ENCODE results near the gene SAP30BP.

Gene SAP30BP

DNA sequence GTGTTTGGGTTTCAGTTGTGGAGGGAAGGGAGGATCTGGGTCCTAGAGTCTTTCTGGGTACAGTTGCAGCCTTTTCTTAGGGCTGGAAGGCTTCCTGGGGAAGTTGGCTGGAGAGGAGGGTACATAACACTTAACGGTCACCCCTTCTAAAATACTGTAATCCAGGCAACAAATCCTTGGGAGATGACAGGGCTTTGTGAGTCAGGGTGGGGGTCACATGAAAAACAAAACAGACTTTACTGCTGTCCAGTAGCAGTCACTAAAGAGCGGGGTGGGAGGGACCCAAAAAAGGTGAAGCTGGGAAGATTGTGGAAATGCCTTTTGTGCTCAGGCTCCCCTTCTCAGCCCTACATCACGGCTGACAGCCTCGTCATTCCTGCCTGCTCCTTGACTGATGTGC lies 6.3 kb downstream of the SAP30BP start:
- no peak for FAIRE-seq
- TF ChIP-seq, protein P1, sequence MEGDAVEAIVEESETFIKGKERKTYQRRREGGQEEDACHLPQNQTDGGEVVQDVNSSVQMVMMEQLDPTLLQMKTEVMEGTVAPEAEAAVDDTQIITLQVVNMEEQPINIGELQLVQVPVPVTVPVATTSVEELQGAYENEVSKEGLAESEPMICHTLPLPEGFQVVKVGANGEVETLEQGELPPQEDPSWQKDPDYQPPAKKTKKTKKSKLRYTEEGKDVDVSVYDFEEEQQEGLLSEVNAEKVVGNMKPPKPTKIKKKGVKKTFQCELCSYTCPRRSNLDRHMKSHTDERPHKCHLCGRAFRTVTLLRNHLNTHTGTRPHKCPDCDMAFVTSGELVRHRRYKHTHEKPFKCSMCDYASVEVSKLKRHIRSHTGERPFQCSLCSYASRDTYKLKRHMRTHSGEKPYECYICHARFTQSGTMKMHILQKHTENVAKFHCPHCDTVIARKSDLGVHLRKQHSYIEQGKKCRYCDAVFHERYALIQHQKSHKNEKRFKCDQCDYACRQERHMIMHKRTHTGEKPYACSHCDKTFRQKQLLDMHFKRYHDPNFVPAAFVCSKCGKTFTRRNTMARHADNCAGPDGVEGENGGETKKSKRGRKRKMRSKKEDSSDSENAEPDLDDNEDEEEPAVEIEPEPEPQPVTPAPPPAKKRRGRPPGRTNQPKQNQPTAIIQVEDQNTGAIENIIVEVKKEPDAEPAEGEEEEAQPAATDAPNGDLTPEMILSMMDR (IDR thresholded peaks at IDR 0.05; ENCODE audit: insufficient read depth, missing control alignments) = no peak

DNA sequence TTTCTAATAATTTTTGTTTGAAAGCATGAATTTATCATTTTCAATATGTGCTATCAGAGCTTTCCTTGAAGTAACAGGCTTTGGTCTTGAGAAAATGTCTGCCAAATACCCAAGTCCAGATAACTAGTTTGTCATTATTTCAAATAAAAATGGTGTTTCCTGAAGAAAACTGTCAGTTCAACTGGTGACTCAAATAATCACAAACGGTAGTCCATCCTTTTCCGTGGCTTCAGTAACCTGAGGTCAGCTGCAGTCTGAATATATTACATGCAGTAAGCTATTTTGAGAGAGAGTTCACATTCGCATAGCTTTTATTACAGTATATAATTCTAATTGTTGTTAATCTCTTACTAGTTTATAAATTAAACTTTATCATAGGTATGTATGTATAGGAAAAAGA lies 9.3 kb downstream of the SAP30BP start:
- DNase-seq (ENCODE audit: insufficient read length, low spot score) = no peak
- TF ChIP-seq, protein P1 (IDR thresholded peaks at IDR 0.05; ENCODE audit: insufficient read depth, missing control alignments) = no peak
- FAIRE-seq = no peak

More for the DNA sequence above, 6.3 kb downstream of the SAP30BP start:
- DNase-seq (ENCODE audit: insufficient read length, low spot score) = no peak

DNA sequence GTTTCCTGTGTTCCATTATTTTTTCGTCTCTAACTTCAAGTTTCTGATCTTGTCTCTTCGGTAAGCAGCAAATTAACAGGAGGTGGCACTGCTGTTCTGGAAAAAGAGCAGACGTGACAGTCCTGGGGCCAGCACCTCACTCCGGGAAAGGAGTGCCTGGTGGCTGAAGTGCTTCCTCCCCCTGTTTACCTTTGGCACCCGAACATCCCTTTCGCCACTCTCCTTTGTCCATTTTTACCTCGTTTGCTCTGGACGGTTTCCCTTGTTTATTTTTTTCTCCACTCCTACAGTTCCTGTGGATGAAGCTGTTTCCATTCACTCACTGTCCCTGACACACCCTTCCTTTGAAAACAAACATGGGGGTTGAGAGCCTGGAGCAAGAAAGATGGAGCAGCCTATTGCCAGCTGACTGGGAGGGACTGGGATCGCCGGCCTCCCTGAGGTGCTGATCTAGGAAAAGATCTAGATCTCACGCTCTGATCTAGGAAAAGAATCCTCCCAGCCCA lies 12.6 kb downstream of the SAP30BP start:
- FAIRE-seq (no peak), DNase-seq (ENCODE audit: insufficient read length, low spot score) (no peak)
- TF ChIP-seq, protein P1 (IDR thresholded peaks at IDR 0.05; ENCODE audit: insufficient read depth, missing control alignments) = no peak

DNA sequence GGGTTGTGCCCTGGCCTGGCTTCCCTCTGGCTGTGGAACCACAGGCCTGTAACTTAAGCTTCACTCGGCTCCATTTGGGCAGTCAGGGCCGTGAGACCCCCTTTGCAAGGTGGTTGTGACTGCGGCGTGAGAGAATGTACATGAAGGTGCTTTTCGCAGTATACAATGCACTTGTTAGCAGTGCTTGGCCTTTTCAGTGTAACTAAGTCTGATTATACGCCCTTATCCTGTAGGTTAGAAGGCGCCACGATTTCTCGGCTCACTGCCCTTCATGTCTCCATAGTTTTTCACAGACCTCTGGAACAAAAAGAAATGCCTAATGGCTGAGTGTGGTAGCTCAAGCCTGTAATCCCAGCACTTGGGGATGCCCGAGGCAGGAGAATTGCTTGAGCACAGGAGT lies 13.3 kb downstream of the SAP30BP start:
- TF ChIP-seq, protein P1 (IDR thresholded peaks at IDR 0.05; ENCODE audit: insufficient read depth, missing control alignments) = no peak
- DNase-seq (ENCODE audit: insufficient read length, low spot score) (no peak), FAIRE-seq (no peak)

DNA sequence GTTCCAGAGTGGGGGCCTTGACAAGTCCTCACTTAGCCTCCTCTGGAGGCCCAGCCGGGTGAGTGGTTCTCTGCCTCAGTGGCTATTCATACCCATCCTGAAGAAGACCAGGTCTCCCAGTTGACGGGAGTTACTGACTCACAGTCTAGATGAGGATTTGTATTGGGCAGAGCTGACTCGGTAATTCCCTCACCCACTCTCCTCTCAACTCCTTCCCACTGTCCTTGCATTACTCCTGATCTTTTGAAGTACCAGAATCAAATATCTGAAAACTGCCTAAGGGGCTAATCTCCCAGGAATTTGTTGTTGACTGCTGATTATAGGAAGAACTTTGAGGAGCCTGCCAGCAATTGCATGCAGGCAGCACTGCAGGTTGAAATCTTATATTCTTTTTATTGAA lies 14.2 kb downstream of the SAP30BP start:
- FAIRE-seq (no peak), DNase-seq (ENCODE audit: insufficient read length, low spot score) (no peak)
- TF ChIP-seq, protein P1 (IDR thresholded peaks at IDR 0.05; ENCODE audit: insufficient read depth, missing control alignments) = no peak

DNA sequence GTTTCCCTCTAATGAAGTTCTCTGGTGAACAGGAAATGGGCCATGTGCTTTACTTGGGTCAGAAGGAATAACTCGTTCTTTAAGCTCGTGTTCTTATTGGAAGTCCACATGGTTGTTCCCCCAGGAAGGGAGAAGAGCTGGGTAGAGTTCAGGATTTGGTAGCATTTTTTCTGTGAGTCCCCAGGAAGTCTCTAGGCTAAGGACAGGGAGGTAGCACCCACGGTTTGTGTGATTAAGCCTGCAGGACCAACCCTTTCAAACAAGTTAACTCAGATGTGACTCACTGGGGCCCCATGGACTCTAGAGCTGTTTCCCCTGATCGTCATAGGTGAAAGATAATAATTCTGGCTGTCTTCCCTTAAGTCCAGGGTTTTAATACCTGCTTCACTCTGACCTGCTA lies 16.4 kb downstream of the SAP30BP start:
- DNase-seq (ENCODE audit: insufficient read length, low spot score) = no peak
- TF ChIP-seq, protein P1 (IDR thresholded peaks at IDR 0.05; ENCODE audit: insufficient read depth, missing control alignments) = no peak
- no peak for FAIRE-seq

DNA sequence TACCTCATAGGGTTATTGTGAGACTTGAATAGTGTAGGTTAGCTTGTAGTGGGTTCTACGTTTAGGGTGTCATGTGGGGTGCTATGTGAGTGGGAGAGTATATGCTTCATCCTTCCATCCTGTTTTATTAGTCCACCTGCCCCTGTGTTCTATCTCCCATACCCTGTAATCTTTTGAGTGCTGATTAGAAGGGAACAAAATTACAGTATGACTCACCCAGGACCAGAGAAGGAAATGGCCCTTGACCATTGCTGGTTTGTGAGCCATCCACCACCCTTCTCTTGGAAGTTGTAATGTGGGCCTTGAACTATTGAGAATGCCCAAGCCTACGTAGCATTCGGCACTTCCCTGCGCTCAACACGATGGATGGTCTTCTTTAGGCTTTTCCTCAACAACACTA lies 17.1 kb downstream of the SAP30BP start:
- DNase-seq (ENCODE audit: insufficient read length, low spot score) = no peak
- FAIRE-seq = no peak
- TF ChIP-seq, protein P1 (IDR thresholded peaks at IDR 0.05; ENCODE audit: insufficient read depth, missing control alignments) = no peak
